HG03060 (cell line): ENCODE measurements around the gene PFKP.
"Not testable (repeated sequence)": the region's sequence is repeated elsewhere in the genome, so short reads cannot be mapped to it uniquely, and the experiment has no call there.

Experiments used
- ATAC-seq: cut with Tn5 transposase; IDR thresholded peaks from one replicate; pipeline ENCODE4 v1.9.1; 2021; ENCODE audit warnings: low read depth, moderate number of reproducible peaks; ENCODE audit not compliant: unreplicated experiment

PFKP gene

GRCh38 chr10:3046210-3046779, 21.1 kb upstream of the PFKP start:
- no peak for ATAC-seq

- ATAC-seq: no peak
Measured at GRCh38 chr10:3046981-3047547, 20.3 kb upstream of the PFKP start.

GRCh38 chr10:3047596-3047995, 19.8 kb upstream of the PFKP start:
- ATAC-seq: no peak

GRCh38 chr10:3048119-3049019, 19.0 kb upstream of the PFKP start:
- no peak for ATAC-seq

GRCh38 chr10:3051692-3052091, 15.7 kb upstream of the PFKP start:
- no peak for ATAC-seq

- ATAC-seq: no peak
Measured at GRCh38 chr10:3053155-3053554, 14.2 kb upstream of the PFKP start.

GRCh38 chr10:3054183-3054850, 13.0 kb upstream of the PFKP start:
- ATAC-seq: no peak

- no peak for ATAC-seq
Measured at GRCh38 chr10:3054851-3055199, 12.5 kb upstream of the PFKP start.

GRCh38 chr10:3056280-3057037, 10.9 kb upstream of the PFKP start:
- ATAC-seq: no peak

- ATAC-seq: no peak
Measured at GRCh38 chr10:3057946-3058345, 9.4 kb upstream of the PFKP start.

- no peak for ATAC-seq
Measured at GRCh38 chr10:3059974-3060373, 7.4 kb upstream of the PFKP start.

GRCh38 chr10:3060481-3060889, 6.9 kb upstream of the PFKP start:
- ATAC-seq: no peak

- not testable (repeated sequence) for ATAC-seq
Measured at GRCh38 chr10:3061323-3061898, 5.9 kb upstream of the PFKP start.

- no peak for ATAC-seq
Measured at GRCh38 chr10:3062502-3063186, 4.7 kb upstream of the PFKP start.

GRCh38 chr10:3064423-3064822, 2.9 kb upstream of the PFKP start:
- no peak for ATAC-seq

- ATAC-seq: no peak
Measured at GRCh38 chr10:3065622-3066021, 1.7 kb upstream of the PFKP start.

- ATAC-seq: no peak
Measured at GRCh38 chr10:3066317-3067117, 831 bp upstream of the PFKP start.

GRCh38 chr10:3067859-3068179, 471 bp downstream of the PFKP start:
- ATAC-seq: no peak
